Stomach (tissue), 4 donors: ENCODE results near the gene GULP1.

ENCODE experiments used
- CTCF ChIP-seq, 7 experiments: fragments of 450-650 bp in 4 of 7; fragments of 200-600 bp in 3 of 7; sonication (generic) in 3 of 7; IDR thresholded peaks; one replicate each; pipeline ENCODE4 v1.5.1; 2016 to 2019; ENCODE audit warnings: antibody characterized with exemption in 7 of 7, control low read depth in 2 of 7, mild to moderate bottlenecking in 1 of 7
- POLR2A ChIP-seq, 4 donors: fragments of 450-650 bp; IDR thresholded peaks; one replicate each; pipeline ENCODE4 v1.6.1; 2016; ENCODE audit warnings: antibody characterized with exemption in 4 of 4, control low read depth in 2 of 4, mild to moderate bottlenecking in 1 of 4, moderate library complexity in 1 of 4

GRCh38 chr2:188349019-188349418, 57.3 kb downstream of the GULP1 start:
- no peak for TF ChIP-seq POLR2A (IDR thresholded peaks at IDR 0.05)
- no peak for TF ChIP-seq CTCF (IDR thresholded peaks at IDR 0.05)
